HFF-Myc (cell line): ENCODE results near the gene GNG13.

Experiments used
- DNase-seq: peaks from one replicate; pipeline ENCODE4 v3.0.0-alpha.2; 2011; ENCODE audit warnings: low read depth; ENCODE audit errors: extremely low read depth
- H3K4me3 ChIP-seq: replicated peaks from 2 replicates; pipeline ENCODE4 v1.5.1; 2011; ENCODE audit warnings: low read depth, mild to moderate bottlenecking, control low read depth, low read length
- CTCF ChIP-seq: IDR thresholded peaks from 2 replicates; pipeline ENCODE4 v1.5.1; 2012; ENCODE audit warnings: mild to moderate bottlenecking, low read depth, low read length, control low read depth; ENCODE audit errors: missing control alignments

Gene GNG13

DNA sequence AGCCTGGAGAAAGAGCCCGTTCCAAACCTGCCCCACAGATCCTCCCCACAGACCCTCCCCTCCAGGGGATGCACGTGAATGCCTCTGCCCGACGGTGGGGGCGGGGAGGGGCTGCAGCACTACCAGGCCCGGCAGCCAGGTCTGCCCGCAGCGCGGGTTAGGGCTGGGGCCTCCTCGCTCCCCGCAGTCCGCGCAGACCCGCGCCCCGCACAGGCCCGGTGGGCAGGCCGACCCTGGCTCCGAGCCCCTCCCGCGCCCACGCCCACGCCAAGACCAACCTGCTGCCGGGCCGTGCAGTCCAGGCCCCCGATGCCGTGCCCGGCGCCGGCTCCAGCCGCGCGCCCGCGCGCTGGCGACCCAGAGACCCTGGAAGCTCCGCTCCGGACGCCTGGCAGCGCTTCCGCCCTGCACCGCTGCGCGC lies 12.5 kb downstream of the GNG13 start, which contains the start of gene RPUSD1:
Gene RPUSD1 (minus strand): TSS at position 404 of the 421 bp plus-strand sequence. CDS start 644 bp downstream, outside the sequence.
- H3K4me3 ChIP-seq: peak within 1 kb of the TSS; percentile 91
- DNase-seq: no peak
- no peak for TF ChIP-seq CTCF

GRCh38 chr16:787321-787966 lies 13.1 kb downstream of the GNG13 start:
- H3K4me3 ChIP-seq: peak overlapping the region; percentile 91
- DNase-seq: no peak
- no peak for TF ChIP-seq CTCF

- peak; percentile 77 for TF ChIP-seq CTCF
- H3K4me3 ChIP-seq: no peak overlapping the region
- DNase-seq: no peak
Measured at GRCh38 chr16:785563-786535, 14.7 kb downstream of the GNG13 start.

DNA sequence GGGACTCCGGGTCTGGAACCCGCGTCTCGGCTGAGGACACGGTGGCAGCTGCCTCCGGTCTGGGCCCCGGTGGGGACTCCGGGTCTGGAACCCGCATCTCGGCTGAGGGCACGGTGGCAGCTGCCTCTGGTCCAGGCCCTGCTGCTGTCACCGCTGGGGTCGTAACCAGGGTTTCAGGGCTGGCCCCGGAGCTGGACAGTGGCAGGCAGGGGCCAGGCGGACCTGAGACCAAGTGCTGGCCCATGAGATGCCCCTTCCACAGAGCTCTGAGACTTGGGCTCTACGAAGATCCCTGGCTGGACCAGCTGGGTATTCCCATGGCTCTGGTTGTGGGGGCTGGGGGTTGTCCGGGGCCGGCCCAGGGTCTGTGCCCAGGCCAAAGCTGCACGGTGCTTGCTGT lies 16.1 kb downstream of the GNG13 start:
- no peak for TF ChIP-seq CTCF
- no peak overlapping the region for H3K4me3 ChIP-seq
- no peak for DNase-seq

- no peak for TF ChIP-seq CTCF
- H3K4me3 ChIP-seq: no peak overlapping the region
- no peak for DNase-seq
Measured at GRCh38 chr16:783404-784161, 17.0 kb downstream of the GNG13 start.

GRCh38 chr16:782766-783403 lies 17.6 kb downstream of the GNG13 start:
- no peak for DNase-seq
- H3K4me3 ChIP-seq: no peak overlapping the region
- TF ChIP-seq CTCF: no peak
